ENCODE measurements around the gene FAM111B.
"Not testable (repeated sequence)": the region's sequence is repeated elsewhere in the genome, so short reads cannot be mapped to it uniquely, and the experiment has no call there.

GRCh38 chr11:59060096-59060495 lies 46.9 kb upstream of the FAM111B start:
- TF ChIP-seq SUZ12 (IDR thresholded peaks at IDR 0.05); BHLHE40 (IDR thresholded peaks at IDR 0.05; ENCODE audit: borderline replicate concordance); FOXM1 (IDR thresholded peaks at IDR 0.05; ENCODE audit: borderline replicate concordance); ELF4 (IDR thresholded peaks at IDR 0.05); SP1 (IDR thresholded peaks at IDR 0.05); TARDBP (IDR thresholded peaks at IDR 0.05); FOXK2 (IDR thresholded peaks at IDR 0.05); FOXA1 (IDR thresholded peaks at IDR 0.05); LEF1 (IDR thresholded peaks at IDR 0.05; ENCODE audit: borderline replicate concordance); HDGF (IDR thresholded peaks at IDR 0.05; ENCODE audit: borderline replicate concordance): not testable (repeated sequence)
- TF ChIP-seq, protein P1, sequence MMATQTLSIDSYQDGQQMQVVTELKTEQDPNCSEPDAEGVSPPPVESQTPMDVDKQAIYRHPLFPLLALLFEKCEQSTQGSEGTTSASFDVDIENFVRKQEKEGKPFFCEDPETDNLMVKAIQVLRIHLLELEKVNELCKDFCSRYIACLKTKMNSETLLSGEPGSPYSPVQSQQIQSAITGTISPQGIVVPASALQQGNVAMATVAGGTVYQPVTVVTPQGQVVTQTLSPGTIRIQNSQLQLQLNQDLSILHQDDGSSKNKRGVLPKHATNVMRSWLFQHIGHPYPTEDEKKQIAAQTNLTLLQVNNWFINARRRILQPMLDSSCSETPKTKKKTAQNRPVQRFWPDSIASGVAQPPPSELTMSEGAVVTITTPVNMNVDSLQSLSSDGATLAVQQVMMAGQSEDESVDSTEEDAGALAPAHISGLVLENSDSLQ (IDR thresholded peaks at IDR 0.05): not testable (repeated sequence)
